Endothelial cell of umbilical vein (primary cell): ENCODE measurements around the gene DHRS1. TPM values are rescaled to one million over a fixed set of nuclear protein-coding genes. Genes with fewer than 3 reads are reported as not detected.

Source experiments
- BruUV-seq: library from RNA; stranded (reverse); fragments of 400-500 nt; replicated peaks from 2 replicates; lab custom pipeline; 2021; lab: Mats Ljungman, UMichigan
- CTCF ChIA-PET: fragments of 300-600, 350-600 bp; sonication (Branson Sonifier 250); formaldehyde crosslinking; loops from one replicate; lab custom pipeline; 2021; ENCODE audit warnings: antibody characterized with exemption, inconsistent platforms; lab: Charles Lee
- POLR2A ChIA-PET: fragments of 300-600, 350-600 bp; sonication (Branson Sonifier 250); formaldehyde crosslinking; loops from one replicate; lab custom pipeline; 2021; ENCODE audit warnings: antibody characterized with exemption, inconsistent platforms; lab: Charles Lee
- DNase-seq: peaks from one replicate; pipeline ENCODE4 v3.0.0-alpha.2; 2011; ENCODE audit warnings: low read depth, low spot score
- FAIRE-seq: peaks from 2 replicates; lab custom pipeline; 2011; peaks lifted over from hg19 to GRCh38; lab: Jason Lieb, UNC
- H2AFZ ChIP-seq: 2 replicates; pipeline ENCODE4 v1.6.0; 2012; ENCODE audit warnings: low read depth, low read length, control low read depth, inconsistent platforms
- H3K27ac ChIP-seq: 2 replicates; pipeline ENCODE4 v1.5.1; 2011; ENCODE audit warnings: low read depth, mild to moderate bottlenecking, control low read depth, low read length, moderate library complexity; ENCODE audit not compliant: insufficient read depth
- H3K27me3 ChIP-seq, 2 experiments: 2 replicates each; pipeline versions ENCODE4 v1.6.0 to v1.6.1; 2011; ENCODE audit warnings: low read length in 2 of 2, mixed read lengths in 1 of 2; ENCODE audit not compliant: control insufficient read depth in 2 of 2, insufficient read depth in 2 of 2
- H3K36me3 ChIP-seq, 2 experiments: 2 replicates in 1 of 2; 3 replicates in 1 of 2; pipeline ENCODE4 v1.5.1; 2011; ENCODE audit warnings: low read length in 2 of 2, mild to moderate bottlenecking in 1 of 2, moderate library complexity in 1 of 2; ENCODE audit not compliant: control insufficient read depth in 2 of 2, insufficient read depth in 2 of 2; ENCODE audit errors: extremely low read depth in 1 of 2
- H3K4me1 ChIP-seq: 3 replicates; pipeline ENCODE4 v1.5.1; 2011; ENCODE audit warnings: mild to moderate bottlenecking, low read length; ENCODE audit not compliant: control insufficient read depth, insufficient read depth; ENCODE audit errors: extremely low read depth
- H3K4me2 ChIP-seq: 2 replicates; pipeline ENCODE4 v1.6.1; 2011; ENCODE audit warnings: low read length, control low read depth, mixed read lengths; ENCODE audit not compliant: insufficient read depth
- H3K4me3 ChIP-seq, 3 experiments: fragments of 200-600 bp in 1 of 3; sonication (generic), shearing (Covaris generic) in 1 of 3; replicated peaks in 1 of 3; 2 replicates each; pipeline ENCODE4 v1.5.1; 2011 to 2016; ENCODE audit warnings: control low read depth in 3 of 3, low read length in 3 of 3, mild to moderate bottlenecking in 2 of 3, inconsistent platforms in 1 of 3, low read depth in 1 of 3, moderate library complexity in 1 of 3; ENCODE audit not compliant: insufficient read depth in 1 of 3
- H3K79me2 ChIP-seq: 2 replicates; pipeline ENCODE4 v1.6.0; 2012; ENCODE audit warnings: low read length, inconsistent platforms; ENCODE audit not compliant: control insufficient read depth, insufficient read depth
- H3K9ac ChIP-seq: replicated peaks from 2 replicates; pipeline ENCODE3; 2011; ENCODE audit warnings: low read length, control low read depth; ENCODE audit not compliant: insufficient read depth; ENCODE audit errors: extremely low read depth
- H3K9me1 ChIP-seq: replicated peaks from 3 replicates; pipeline ENCODE4 v1.6.0; 2011; ENCODE audit warnings: mild to moderate bottlenecking, low read length; ENCODE audit not compliant: control insufficient read depth, insufficient read depth; ENCODE audit errors: extremely low read depth
- H3K9me3 ChIP-seq: replicated peaks from 2 replicates; pipeline ENCODE4 v1.5.1; 2012; ENCODE audit warnings: low read length, inconsistent platforms; ENCODE audit not compliant: control insufficient read depth, insufficient read depth
- H4K20me1 ChIP-seq: replicated peaks from 2 replicates; pipeline ENCODE3; 2011; ENCODE audit warnings: mild to moderate bottlenecking, low read length; ENCODE audit not compliant: control insufficient read depth, insufficient read depth; ENCODE audit errors: extremely low read depth
- EZH2 ChIP-seq: IDR thresholded peaks from 2 replicates; pipeline ENCODE4 v1.6.1; 2012; ENCODE audit warnings: borderline replicate concordance, low read depth, mild to moderate bottlenecking, moderate library complexity, low read length, inconsistent platforms; ENCODE audit not compliant: severe bottlenecking
- FOS ChIP-seq: IDR thresholded peaks from 2 replicates; pipeline ENCODE4 v1.6.1; 2011; ENCODE audit warnings: mild to moderate bottlenecking, low read length, moderate library complexity, borderline replicate concordance; ENCODE audit not compliant: insufficient read depth
- GATA2 ChIP-seq: IDR thresholded peaks from 2 replicates; pipeline ENCODE4 v1.7.0; 2011; ENCODE audit warnings: low read depth, mild to moderate bottlenecking, moderate library complexity, mixed read lengths, low read length; ENCODE audit not compliant: insufficient read length, insufficient read depth
- JUN ChIP-seq: IDR thresholded peaks from 2 replicates; pipeline ENCODE4 v1.6.1; 2011; ENCODE audit warnings: borderline replicate concordance, low read depth; ENCODE audit not compliant: insufficient read length, insufficient read depth
- MYC ChIP-seq: IDR thresholded peaks from one replicate; pipeline ENCODE4 v1.6.1; 2011; ENCODE audit warnings: mild to moderate bottlenecking, low read depth, low read length
- POLR2A ChIP-seq: IDR thresholded peaks from 2 replicates; pipeline ENCODE4 v1.6.1; 2012; ENCODE audit warnings: low read depth, mild to moderate bottlenecking, control low read depth, low read length
- POLR2AphosphoS5 ChIP-seq: IDR thresholded peaks from 2 replicates; pipeline ENCODE4 v1.6.1; 2012; ENCODE audit warnings: low read depth, mild to moderate bottlenecking, control low read depth, low read length, moderate library complexity; ENCODE audit not compliant: insufficient read depth
- dilution Hi-C: fragments of 300-500 bp; cut with MboI; formaldehyde crosslinking; loops from one replicate; pipeline ENCODE4 v1.15.0; 2019; ENCODE audit warnings: low sequenced_read_pairs; ENCODE audit not compliant: extremely low pct_ligation_motif_present
- intact Hi-C: fragments of 100-400 bp; cut with micrococcal nuclease; formaldehyde crosslinking; loops from one replicate; pipeline ENCODE4 v1.10.0; 2022
- polyA plus RNA-seq, 4 experiments: library from polyadenylated mRNA; depleted of rRNA in 3 of 4; stranded (reverse) in 3 of 4; unstranded in 1 of 4; fragments of >200 nt; gene quantifications; 2 replicates each; pipeline versions ENCODE4 v1.2.1 to v1.2.3, GENCODE V29; 2011 to 2012; ENCODE audit warnings: missing spikeins in 1 of 4
- total RNA-seq: library from RNA; stranded (reverse); gene quantifications from 2 replicates; pipeline ENCODE4 v1.2.3, GENCODE V29; 2021
- TF ChIP-seq, protein P1 (sequence below): IDR thresholded peaks from 2 replicates; pipeline ENCODE4 v1.6.1; 2011; ENCODE audit not compliant: insufficient read depth, insufficient read length
- TF ChIP-seq, protein P2 (sequence below), 2 donors: IDR thresholded peaks; 1 replicate in 1 of 2; 2 replicates in 1 of 2; pipeline ENCODE4 v1.5.1; 2011; ENCODE audit warnings: low read length in 2 of 2, mild to moderate bottlenecking in 2 of 2, moderate library complexity in 2 of 2, control low read depth in 1 of 2, inconsistent platforms in 1 of 2, low read depth in 1 of 2; ENCODE audit not compliant: insufficient read depth in 1 of 2; ENCODE audit errors: extremely low read depth in 1 of 2

Gene DHRS1
- total and polyA plus RNA-seq, 2 donors (not counting 3 experiments of a cell fraction or from before 2014, with no cell fraction given) = 18.0 to 69.5 TPM

DNA sequence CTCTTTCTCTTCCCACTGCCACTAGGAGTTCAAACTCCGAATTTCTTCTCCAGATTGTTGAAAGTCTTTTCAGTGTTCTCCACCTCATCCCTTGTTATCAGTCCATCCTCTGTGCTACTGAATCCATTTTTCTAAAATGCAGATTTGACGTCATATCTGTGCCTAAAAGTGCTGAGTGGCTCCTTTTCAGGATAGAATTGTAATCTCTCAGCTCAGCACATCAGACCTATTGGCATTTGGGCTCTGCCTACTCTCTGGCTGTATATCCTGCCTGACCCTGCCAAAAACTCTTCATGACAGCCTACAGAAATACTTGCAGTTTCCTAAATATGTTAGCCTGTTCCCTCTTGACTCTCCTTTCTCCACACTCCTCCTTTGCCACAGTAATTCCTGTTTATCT, 27.1 kb downstream of the DHRS1 start:
- Histone ChIP-seq H3K4me3 (no peak overlapping the region), H3K9me3 (no peaks in the 10 kb centered on the region), H3K27me3 (no peaks in the 10 kb centered on the region), H2AFZ (no peak overlapping the region), H3K9me1 (no peaks in the 10 kb centered on the region), H4K20me1 (no peaks in the 10 kb centered on the region), H3K4me1 (peaks cover 9% of the 10 kb centered on the region), H3K4me2 (no peak overlapping the region), H3K36me3 (peaks cover 2 to 8% of the 10 kb centered on the region in 2 experiments), H3K79me2 (no peaks in the 10 kb centered on the region), H3K9ac (no peak overlapping the region), H3K27ac (no peak overlapping the region)
- intact Hi-C loops = no loop called here
- DNase-seq (no peak), FAIRE-seq (peak; percentile 33)
- no TSS peak for BruUV-seq
- dilution Hi-C loops = no loop called here
- ChIA-PET POLR2A (interaction anchor here (1.9 kb wide), 1 partner anchor 30 kb away, joined by 17 read pairs; the partner anchor contains the start of gene TINF2), CTCF (interaction anchor here (1.3 to 2.9 kb wide), 3 partner anchors 16 to 60 kb away, joined by 3 to 28 read pairs (median 5); partner anchors contain the start of gene CHMP4A)
- TF ChIP-seq FOS (no peak), GATA2 (no peak), MYC (no peak), JUN (no peak), POLR2A (no peak), EZH2 (no peak), POLR2AphosphoS5 (no peak)
- TF ChIP-seq, protein P1, sequence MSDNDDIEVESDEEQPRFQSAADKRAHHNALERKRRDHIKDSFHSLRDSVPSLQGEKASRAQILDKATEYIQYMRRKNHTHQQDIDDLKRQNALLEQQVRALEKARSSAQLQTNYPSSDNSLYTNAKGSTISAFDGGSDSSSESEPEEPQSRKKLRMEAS = no peak
- TF ChIP-seq, protein P2, sequence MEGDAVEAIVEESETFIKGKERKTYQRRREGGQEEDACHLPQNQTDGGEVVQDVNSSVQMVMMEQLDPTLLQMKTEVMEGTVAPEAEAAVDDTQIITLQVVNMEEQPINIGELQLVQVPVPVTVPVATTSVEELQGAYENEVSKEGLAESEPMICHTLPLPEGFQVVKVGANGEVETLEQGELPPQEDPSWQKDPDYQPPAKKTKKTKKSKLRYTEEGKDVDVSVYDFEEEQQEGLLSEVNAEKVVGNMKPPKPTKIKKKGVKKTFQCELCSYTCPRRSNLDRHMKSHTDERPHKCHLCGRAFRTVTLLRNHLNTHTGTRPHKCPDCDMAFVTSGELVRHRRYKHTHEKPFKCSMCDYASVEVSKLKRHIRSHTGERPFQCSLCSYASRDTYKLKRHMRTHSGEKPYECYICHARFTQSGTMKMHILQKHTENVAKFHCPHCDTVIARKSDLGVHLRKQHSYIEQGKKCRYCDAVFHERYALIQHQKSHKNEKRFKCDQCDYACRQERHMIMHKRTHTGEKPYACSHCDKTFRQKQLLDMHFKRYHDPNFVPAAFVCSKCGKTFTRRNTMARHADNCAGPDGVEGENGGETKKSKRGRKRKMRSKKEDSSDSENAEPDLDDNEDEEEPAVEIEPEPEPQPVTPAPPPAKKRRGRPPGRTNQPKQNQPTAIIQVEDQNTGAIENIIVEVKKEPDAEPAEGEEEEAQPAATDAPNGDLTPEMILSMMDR (IDR thresholded peaks at IDR 0.05; ENCODE audit: extremely low read depth in 1 of 2, insufficient read depth in 1 of 2, low read depth in 1 of 2, low read length in 2 of 2) = no peak
